HEK293 (cell line): ENCODE measurements around the gene NUMBL.

Experiments used
- CTCF ChIA-PET: fragments of 350-600 bp; formaldehyde crosslinking; extraction: SDS; loops from one replicate; lab custom pipeline; 2021; ENCODE audit warnings: antibody characterized with exemption; lab: Yijun Ruan, JAX
- POLR2A ChIA-PET: fragments of 300-600 bp; formaldehyde crosslinking; extraction: SDS; loops from one replicate; lab custom pipeline; 2020; ENCODE audit warnings: antibody characterized with exemption, inconsistent platforms; lab: Yijun Ruan, JAX
- H3K27ac ChIP-seq: fragments of 200-500 bp; sonication (Bioruptor generic); 2 replicates; pipeline ENCODE4 v1.5.1; 2014; ENCODE audit warnings: low read depth, low read length, control low read depth, inconsistent platforms; ENCODE audit errors: extremely low read depth
- H3K36me3 ChIP-seq, 2 experiments: fragments of 200-500 bp in 1 of 2; sonication (Bioruptor generic) in 1 of 2; 1 replicate in 1 of 2; 2 replicates in 1 of 2; pipeline ENCODE4 v1.5.1; 2014 to 2017; ENCODE audit warnings: inconsistent platforms in 2 of 2, low read length in 2 of 2; ENCODE audit not compliant: control insufficient read depth in 2 of 2, insufficient read depth in 1 of 2
- H3K4me1 ChIP-seq: fragments of 200-500 bp; sonication (Bioruptor generic); 2 replicates; pipeline ENCODE4 v1.5.1; 2014; ENCODE audit warnings: mild to moderate bottlenecking, low read length, inconsistent platforms; ENCODE audit not compliant: control insufficient read depth, insufficient read depth
- H3K4me3 ChIP-seq: 2 replicates; pipeline ENCODE4 v1.5.1; 2011; ENCODE audit warnings: low read depth, mild to moderate bottlenecking, control low read depth, low read length, moderate library complexity
- H3K9me3 ChIP-seq: fragments of 200-500 bp; sonication (Bioruptor generic); 2 replicates; pipeline ENCODE4 v1.5.1; 2014; ENCODE audit warnings: low read depth, low read length, inconsistent platforms; ENCODE audit not compliant: control insufficient read depth, insufficient read depth
- BCL11B ChIP-seq: fragments of 450-650 bp; formaldehyde crosslinking; IDR thresholded peaks from 2 replicates; pipeline ENCODE4 v1.5.1; 2016; ENCODE audit warnings: low read depth, missing biosample characterization, missing genetic modification characterization
- GLIS1 ChIP-seq: fragments of 450-650 bp; formaldehyde crosslinking; IDR thresholded peaks from 2 replicates; pipeline ENCODE4 v1.5.1; 2016; ENCODE audit warnings: missing biosample characterization, missing genetic modification characterization
- KLF10 ChIP-seq: fragments of 450-650 bp; IDR thresholded peaks from 2 replicates; pipeline ENCODE4 v1.5.1; 2018; ENCODE audit warnings: missing biosample characterization, mild to moderate bottlenecking, missing genetic modification characterization
- KLF8 ChIP-seq: fragments of 450-650 bp; formaldehyde crosslinking; IDR thresholded peaks from 2 replicates; pipeline ENCODE4 v1.5.1; 2016; ENCODE audit warnings: missing biosample characterization, missing genetic modification characterization
- KLF9 ChIP-seq: fragments of 450-650 bp; formaldehyde crosslinking; IDR thresholded peaks from 2 replicates; pipeline ENCODE4 v1.5.1; 2016; ENCODE audit warnings: missing biosample characterization, missing genetic modification characterization, low read depth
- YY2 ChIP-seq: fragments of 450-650 bp; formaldehyde crosslinking; IDR thresholded peaks from 2 replicates; pipeline ENCODE4 v1.5.1; 2016; ENCODE audit warnings: missing biosample characterization, missing genetic modification characterization
- ZBTB48 ChIP-seq: fragments of 450-650 bp; formaldehyde crosslinking; IDR thresholded peaks from 2 replicates; pipeline ENCODE4 v1.5.1; 2016; ENCODE audit warnings: missing biosample characterization, missing genetic modification characterization
- ZFHX2 ChIP-seq: fragments of 450-650 bp; formaldehyde crosslinking; conservative IDR thresholded peaks from 2 replicates; pipeline ENCODE4 v1.5.1; 2016; ENCODE audit warnings: missing biosample characterization, missing genetic modification characterization
- ZNF121 ChIP-seq: fragments of 450-650 bp; formaldehyde crosslinking; IDR thresholded peaks from 2 replicates; pipeline ENCODE4 v1.5.1; 2016; ENCODE audit warnings: missing biosample characterization, missing genetic modification characterization
- ZNF2 ChIP-seq: fragments of 450-650 bp; formaldehyde crosslinking; IDR thresholded peaks from 2 replicates; pipeline ENCODE4 v1.5.1; 2016; ENCODE audit warnings: missing biosample characterization, missing genetic modification characterization
- ZNF214 ChIP-seq: fragments of 450-650 bp; formaldehyde crosslinking; IDR thresholded peaks from 2 replicates; pipeline ENCODE4 v1.5.1; 2017; ENCODE audit warnings: missing biosample characterization, mild to moderate bottlenecking, missing genetic modification characterization, borderline replicate concordance
- ZNF335 ChIP-seq: fragments of 450-650 bp; formaldehyde crosslinking; conservative IDR thresholded peaks from 2 replicates; pipeline ENCODE4 v1.5.1; 2016; ENCODE audit warnings: missing biosample characterization, missing genetic modification characterization
- ZNF391 ChIP-seq: fragments of 450-650 bp; formaldehyde crosslinking; IDR thresholded peaks from 2 replicates; pipeline ENCODE4 v1.5.1; 2016; ENCODE audit warnings: low read depth, missing biosample characterization, missing genetic modification characterization, borderline replicate concordance
- ZNF433 ChIP-seq: fragments of 450-650 bp; formaldehyde crosslinking; IDR thresholded peaks from 2 replicates; pipeline ENCODE4 v1.5.1; 2016; ENCODE audit warnings: missing biosample characterization, missing genetic modification characterization, low read depth
- ZNF501 ChIP-seq: fragments of 450-650 bp; formaldehyde crosslinking; IDR thresholded peaks from 2 replicates; pipeline ENCODE4 v1.5.1; 2016; ENCODE audit warnings: missing biosample characterization, missing genetic modification characterization
- ZNF521 ChIP-seq: fragments of 450-650 bp; formaldehyde crosslinking; IDR thresholded peaks from 2 replicates; pipeline ENCODE4 v1.5.1; 2017; ENCODE audit warnings: missing biosample characterization, mild to moderate bottlenecking, missing genetic modification characterization
- ZNF530 ChIP-seq: fragments of 450-650 bp; formaldehyde crosslinking; IDR thresholded peaks from 2 replicates; pipeline ENCODE4 v1.5.1; 2016; ENCODE audit warnings: low read depth, missing biosample characterization, missing genetic modification characterization
- ZNF626 ChIP-seq: fragments of 450-650 bp; sonication (Bioruptor Pico); formaldehyde crosslinking; IDR thresholded peaks from 2 replicates; pipeline ENCODE4 v1.5.1; 2018; ENCODE audit warnings: missing biosample characterization, missing genetic modification characterization, inconsistent platforms
- ZNF654 ChIP-seq: fragments of 450-650 bp; formaldehyde crosslinking; IDR thresholded peaks from 2 replicates; pipeline ENCODE4 v1.5.1; 2016; ENCODE audit warnings: low read depth, missing biosample characterization, missing genetic modification characterization
- ZNF658 ChIP-seq: fragments of 450-650 bp; formaldehyde crosslinking; IDR thresholded peaks from 2 replicates; pipeline ENCODE4; 2016; ENCODE audit warnings: missing biosample characterization, missing genetic modification characterization
- TF ChIP-seq, protein P1 (sequence below): fragments of 450-650 bp; formaldehyde crosslinking; IDR thresholded peaks from 2 replicates; pipeline ENCODE4 v1.5.1; 2016; ENCODE audit warnings: missing biosample characterization, missing genetic modification characterization
- TF ChIP-seq, protein P2 (sequence below): fragments of 450-650 bp; formaldehyde crosslinking; IDR thresholded peaks from 2 replicates; pipeline ENCODE4 v1.5.1; 2016; ENCODE audit warnings: missing biosample characterization, missing genetic modification characterization
- TF ChIP-seq, protein P3 (sequence below): fragments of 450-650 bp; formaldehyde crosslinking; IDR thresholded peaks from 2 replicates; pipeline ENCODE4 v1.5.1; 2017; ENCODE audit warnings: missing biosample characterization, missing genetic modification characterization
- TF ChIP-seq, protein P4 (sequence below): fragments of 450-650 bp; formaldehyde crosslinking; conservative IDR thresholded peaks from 2 replicates; pipeline ENCODE4 v1.5.1; 2016; ENCODE audit warnings: low read depth, missing biosample characterization, missing genetic modification characterization
- TF ChIP-seq, protein P5 (sequence below): fragments of 450-650 bp; formaldehyde crosslinking; IDR thresholded peaks from 2 replicates; pipeline ENCODE4 v1.5.1; 2017; ENCODE audit warnings: missing biosample characterization, missing genetic modification characterization

NUMBL gene

DNA sequence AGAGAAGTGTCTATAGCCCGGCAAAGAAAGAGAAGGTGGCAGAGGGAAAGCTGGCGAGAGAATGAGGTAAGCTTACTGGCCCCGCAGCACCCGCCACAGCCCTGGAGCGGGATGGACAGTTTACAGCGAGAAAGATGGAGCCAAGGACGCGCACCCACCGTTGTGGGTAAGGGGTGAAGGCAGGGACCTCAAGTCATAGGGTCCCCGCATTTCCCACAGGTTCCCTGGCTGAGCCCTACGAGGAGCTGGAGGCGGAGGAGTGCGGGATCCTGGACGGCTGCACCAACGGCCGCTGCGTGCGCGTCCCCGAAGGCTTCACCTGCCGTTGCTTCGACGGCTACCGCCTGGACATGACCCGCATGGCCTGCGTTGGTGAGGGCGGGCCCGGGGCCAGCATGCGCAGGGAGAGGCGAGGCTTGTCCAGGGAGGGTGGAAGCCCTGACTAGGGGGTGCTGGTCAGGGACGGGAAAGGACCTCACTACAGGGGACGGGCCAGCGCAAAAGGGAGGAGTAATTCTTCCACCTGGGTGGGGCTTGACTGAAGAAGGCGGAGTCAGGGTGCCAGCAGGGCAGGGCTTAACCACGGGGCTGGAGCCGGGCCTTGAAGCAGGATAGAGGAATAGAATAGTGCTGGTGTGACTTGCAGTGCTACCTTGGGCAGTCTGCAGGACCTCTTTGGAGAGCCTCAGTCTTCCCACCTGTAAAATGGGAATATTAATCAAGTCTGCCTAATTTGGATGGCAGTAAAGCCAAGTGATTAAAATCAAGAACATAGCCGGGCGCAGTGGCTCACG, 62.8 kb downstream of the NUMBL start:
- Histone ChIP-seq H3K4me3 (no peak overlapping the region), H3K9me3 (no peaks in the 10 kb centered on the region), H3K36me3 (peaks cover 0 to 6% of the 10 kb centered on the region in 2 experiments; a peak in 2 of 3 replicates), H3K27ac (no peak overlapping the region), H3K4me1 (peaks cover 16% of the 10 kb centered on the region)
- CTCF ChIA-PET = interaction anchor here (0.5 to 11.0 kb wide), 6 partner anchors 7 to 553 kb away, joined by 3 to 236 read pairs (median 4); partner anchors contain the start of gene LTBP4
- POLR2A ChIA-PET = no interaction called here
- TF ChIP-seq GLIS1 = no peak
- TF ChIP-seq ZNF433 = no peak
- TF ChIP-seq, protein P1, sequence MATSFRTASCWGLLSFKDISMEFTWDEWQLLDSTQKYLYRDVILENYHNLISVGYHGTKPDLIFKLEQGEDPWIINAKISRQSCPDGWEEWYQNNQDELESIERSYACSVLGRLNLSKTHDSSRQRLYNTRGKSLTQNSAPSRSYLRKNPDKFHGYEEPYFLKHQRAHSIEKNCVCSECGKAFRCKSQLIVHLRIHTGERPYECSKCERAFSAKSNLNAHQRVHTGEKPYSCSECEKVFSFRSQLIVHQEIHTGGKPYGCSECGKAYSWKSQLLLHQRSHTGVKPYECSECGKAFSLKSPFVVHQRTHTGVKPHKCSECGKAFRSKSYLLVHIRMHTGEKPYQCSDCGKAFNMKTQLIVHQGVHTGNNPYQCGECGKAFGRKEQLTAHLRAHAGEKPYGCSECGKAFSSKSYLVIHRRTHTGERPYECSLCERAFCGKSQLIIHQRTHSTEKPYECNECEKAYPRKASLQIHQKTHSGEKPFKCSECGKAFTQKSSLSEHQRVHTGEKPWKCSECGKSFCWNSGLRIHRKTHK = no peak
- TF ChIP-seq ZNF626 (tag by site-specific recombination) = no peak
- no peak for TF ChIP-seq ZNF391 (tag by site-specific recombination)
- TF ChIP-seq ZNF501 = peak; percentile 32; the same call in 1 of the 2 replicates
- no peak for TF ChIP-seq ZFHX2 (tag by site-specific recombination)
- no peak for TF ChIP-seq ZNF335 (tag by site-specific recombination)
- TF ChIP-seq BCL11B (tag by site-specific recombination) = no peak
- TF ChIP-seq, protein P2, sequence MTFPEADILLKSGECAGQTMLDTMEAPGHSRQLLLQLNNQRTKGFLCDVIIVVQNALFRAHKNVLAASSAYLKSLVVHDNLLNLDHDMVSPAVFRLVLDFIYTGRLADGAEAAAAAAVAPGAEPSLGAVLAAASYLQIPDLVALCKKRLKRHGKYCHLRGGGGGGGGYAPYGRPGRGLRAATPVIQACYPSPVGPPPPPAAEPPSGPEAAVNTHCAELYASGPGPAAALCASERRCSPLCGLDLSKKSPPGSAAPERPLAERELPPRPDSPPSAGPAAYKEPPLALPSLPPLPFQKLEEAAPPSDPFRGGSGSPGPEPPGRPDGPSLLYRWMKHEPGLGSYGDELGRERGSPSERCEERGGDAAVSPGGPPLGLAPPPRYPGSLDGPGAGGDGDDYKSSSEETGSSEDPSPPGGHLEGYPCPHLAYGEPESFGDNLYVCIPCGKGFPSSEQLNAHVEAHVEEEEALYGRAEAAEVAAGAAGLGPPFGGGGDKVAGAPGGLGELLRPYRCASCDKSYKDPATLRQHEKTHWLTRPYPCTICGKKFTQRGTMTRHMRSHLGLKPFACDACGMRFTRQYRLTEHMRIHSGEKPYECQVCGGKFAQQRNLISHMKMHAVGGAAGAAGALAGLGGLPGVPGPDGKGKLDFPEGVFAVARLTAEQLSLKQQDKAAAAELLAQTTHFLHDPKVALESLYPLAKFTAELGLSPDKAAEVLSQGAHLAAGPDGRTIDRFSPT (tag by site-specific recombination) = no peak
- no peak for TF ChIP-seq ZNF2
- TF ChIP-seq, protein P3, sequence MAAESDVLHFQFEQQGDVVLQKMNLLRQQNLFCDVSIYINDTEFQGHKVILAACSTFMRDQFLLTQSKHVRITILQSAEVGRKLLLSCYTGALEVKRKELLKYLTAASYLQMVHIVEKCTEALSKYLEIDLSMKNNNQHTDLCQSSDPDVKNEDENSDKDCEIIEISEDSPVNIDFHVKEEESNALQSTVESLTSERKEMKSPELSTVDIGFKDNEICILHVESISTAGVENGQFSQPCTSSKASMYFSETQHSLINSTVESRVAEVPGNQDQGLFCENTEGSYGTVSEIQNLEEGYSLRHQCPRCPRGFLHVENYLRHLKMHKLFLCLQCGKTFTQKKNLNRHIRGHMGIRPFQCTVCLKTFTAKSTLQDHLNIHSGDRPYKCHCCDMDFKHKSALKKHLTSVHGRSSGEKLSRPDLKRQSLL (tag by site-specific recombination) = no peak
- no peak for TF ChIP-seq ZNF654 (tag by site-specific recombination)
- TF ChIP-seq ZNF530 (tag by site-specific recombination) = no peak
- 0 out of 2 replicates have a peak, but pooled peaks have one; percentile 13 for TF ChIP-seq ZBTB48
- TF ChIP-seq ZNF121 = peak; percentile 69; the same call in 1 of the 2 replicates
- TF ChIP-seq, protein P4, sequence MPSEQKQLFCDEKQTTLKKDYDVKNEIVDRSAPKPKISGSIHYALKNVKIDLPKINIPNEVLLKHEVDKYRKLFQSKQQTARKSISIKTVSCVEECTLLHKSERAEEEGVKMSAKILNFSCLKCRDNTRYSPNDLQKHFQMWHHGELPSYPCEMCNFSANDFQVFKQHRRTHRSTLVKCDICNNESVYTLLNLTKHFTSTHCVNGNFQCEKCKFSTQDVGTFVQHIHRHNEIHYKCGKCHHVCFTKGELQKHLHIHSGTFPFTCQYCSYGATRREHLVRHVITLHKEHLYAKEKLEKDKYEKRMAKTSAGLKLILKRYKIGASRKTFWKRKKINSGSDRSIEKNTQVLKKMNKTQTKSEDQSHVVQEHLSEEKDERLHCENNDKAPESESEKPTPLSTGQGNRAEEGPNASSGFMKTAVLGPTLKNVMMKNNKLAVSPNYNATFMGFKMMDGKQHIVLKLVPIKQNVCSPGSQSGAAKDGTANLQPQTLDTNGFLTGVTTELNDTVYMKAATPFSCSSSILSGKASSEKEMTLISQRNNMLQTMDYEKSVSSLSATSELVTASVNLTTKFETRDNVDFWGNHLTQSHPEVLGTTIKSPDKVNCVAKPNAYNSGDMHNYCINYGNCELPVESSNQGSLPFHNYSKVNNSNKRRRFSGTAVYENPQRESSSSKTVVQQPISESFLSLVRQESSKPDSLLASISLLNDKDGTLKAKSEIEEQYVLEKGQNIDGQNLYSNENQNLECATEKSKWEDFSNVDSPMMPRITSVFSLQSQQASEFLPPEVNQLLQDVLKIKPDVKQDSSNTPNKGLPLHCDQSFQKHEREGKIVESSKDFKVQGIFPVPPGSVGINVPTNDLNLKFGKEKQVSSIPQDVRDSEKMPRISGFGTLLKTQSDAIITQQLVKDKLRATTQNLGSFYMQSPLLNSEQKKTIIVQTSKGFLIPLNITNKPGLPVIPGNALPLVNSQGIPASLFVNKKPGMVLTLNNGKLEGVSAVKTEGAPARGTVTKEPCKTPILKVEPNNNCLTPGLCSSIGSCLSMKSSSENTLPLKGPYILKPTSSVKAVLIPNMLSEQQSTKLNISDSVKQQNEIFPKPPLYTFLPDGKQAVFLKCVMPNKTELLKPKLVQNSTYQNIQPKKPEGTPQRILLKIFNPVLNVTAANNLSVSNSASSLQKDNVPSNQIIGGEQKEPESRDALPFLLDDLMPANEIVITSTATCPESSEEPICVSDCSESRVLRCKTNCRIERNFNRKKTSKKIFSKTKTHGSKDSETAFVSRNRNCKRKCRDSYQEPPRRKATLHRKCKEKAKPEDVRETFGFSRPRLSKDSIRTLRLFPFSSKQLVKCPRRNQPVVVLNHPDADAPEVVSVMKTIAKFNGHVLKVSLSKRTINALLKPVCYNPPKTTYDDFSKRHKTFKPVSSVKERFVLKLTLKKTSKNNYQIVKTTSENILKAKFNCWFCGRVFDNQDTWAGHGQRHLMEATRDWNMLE (tag by site-specific recombination) = no peak
- no peak for TF ChIP-seq YY2 (tag by site-specific recombination)
- TF ChIP-seq ZNF658 (tag by site-specific recombination) = no peak
- no peak for TF ChIP-seq ZNF214
- no peak for TF ChIP-seq KLF9 (tag by site-specific recombination)
- TF ChIP-seq KLF10 = no peak
- peak; percentile 59; the same call in 1 of the 2 replicates for TF ChIP-seq KLF8 (tag by site-specific recombination)
- no peak for TF ChIP-seq ZNF521
- TF ChIP-seq, protein P5, sequence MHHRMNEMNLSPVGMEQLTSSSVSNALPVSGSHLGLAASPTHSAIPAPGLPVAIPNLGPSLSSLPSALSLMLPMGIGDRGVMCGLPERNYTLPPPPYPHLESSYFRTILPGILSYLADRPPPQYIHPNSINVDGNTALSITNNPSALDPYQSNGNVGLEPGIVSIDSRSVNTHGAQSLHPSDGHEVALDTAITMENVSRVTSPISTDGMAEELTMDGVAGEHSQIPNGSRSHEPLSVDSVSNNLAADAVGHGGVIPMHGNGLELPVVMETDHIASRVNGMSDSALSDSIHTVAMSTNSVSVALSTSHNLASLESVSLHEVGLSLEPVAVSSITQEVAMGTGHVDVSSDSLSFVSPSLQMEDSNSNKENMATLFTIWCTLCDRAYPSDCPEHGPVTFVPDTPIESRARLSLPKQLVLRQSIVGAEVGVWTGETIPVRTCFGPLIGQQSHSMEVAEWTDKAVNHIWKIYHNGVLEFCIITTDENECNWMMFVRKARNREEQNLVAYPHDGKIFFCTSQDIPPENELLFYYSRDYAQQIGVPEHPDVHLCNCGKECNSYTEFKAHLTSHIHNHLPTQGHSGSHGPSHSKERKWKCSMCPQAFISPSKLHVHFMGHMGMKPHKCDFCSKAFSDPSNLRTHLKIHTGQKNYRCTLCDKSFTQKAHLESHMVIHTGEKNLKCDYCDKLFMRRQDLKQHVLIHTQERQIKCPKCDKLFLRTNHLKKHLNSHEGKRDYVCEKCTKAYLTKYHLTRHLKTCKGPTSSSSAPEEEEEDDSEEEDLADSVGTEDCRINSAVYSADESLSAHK (tag by site-specific recombination) = no peak
